Mesodermal cell (in vitro differentiated cells): ENCODE results near the gene SCRT2.
"Not testable (repeated sequence)": the region's sequence is repeated elsewhere in the genome, so short reads cannot be mapped to it uniquely, and the experiment has no call there.

Source experiments
- H3K27ac ChIP-seq: 2 replicates; pipeline ENCODE4 v1.7.0; 2013; ENCODE audit warnings: mild to moderate bottlenecking, low read depth, low read length, moderate library complexity; ENCODE audit not compliant: severe bottlenecking
- H3K36me3 ChIP-seq: 2 replicates; pipeline ENCODE4 v1.7.1; 2013; ENCODE audit warnings: mild to moderate bottlenecking, low read length, moderate library complexity; ENCODE audit not compliant: control insufficient read depth, insufficient read depth
- H3K4me1 ChIP-seq: one replicate; pipeline ENCODE4 v1.7.1; 2013; ENCODE audit warnings: mild to moderate bottlenecking, low read length; ENCODE audit not compliant: insufficient read depth, control insufficient read depth, poor library complexity, severe bottlenecking
- H3K4me3 ChIP-seq: 2 replicates; pipeline ENCODE4 v1.7.0; 2013; ENCODE audit warnings: low read length, control low read depth, mild to moderate bottlenecking; ENCODE audit not compliant: insufficient read depth, poor library complexity, severe bottlenecking; ENCODE audit errors: extremely low read depth
- H3K9me3 ChIP-seq: 2 replicates; pipeline ENCODE4 v1.7.1; 2013; ENCODE audit warnings: mild to moderate bottlenecking, low read length, moderate library complexity; ENCODE audit not compliant: control insufficient read depth
- WGBS, 2 experiments: methylation state at CpG; one replicate each; pipeline ENCODE4 v1.1.5; 2013; ENCODE audit warnings: missing lambda C conversion rate in 2 of 2; ENCODE audit not compliant: insufficient coverage in 2 of 2; 5-methylcytosine and 5-hydroxymethylcytosine counted together

Gene SCRT2

DNA sequence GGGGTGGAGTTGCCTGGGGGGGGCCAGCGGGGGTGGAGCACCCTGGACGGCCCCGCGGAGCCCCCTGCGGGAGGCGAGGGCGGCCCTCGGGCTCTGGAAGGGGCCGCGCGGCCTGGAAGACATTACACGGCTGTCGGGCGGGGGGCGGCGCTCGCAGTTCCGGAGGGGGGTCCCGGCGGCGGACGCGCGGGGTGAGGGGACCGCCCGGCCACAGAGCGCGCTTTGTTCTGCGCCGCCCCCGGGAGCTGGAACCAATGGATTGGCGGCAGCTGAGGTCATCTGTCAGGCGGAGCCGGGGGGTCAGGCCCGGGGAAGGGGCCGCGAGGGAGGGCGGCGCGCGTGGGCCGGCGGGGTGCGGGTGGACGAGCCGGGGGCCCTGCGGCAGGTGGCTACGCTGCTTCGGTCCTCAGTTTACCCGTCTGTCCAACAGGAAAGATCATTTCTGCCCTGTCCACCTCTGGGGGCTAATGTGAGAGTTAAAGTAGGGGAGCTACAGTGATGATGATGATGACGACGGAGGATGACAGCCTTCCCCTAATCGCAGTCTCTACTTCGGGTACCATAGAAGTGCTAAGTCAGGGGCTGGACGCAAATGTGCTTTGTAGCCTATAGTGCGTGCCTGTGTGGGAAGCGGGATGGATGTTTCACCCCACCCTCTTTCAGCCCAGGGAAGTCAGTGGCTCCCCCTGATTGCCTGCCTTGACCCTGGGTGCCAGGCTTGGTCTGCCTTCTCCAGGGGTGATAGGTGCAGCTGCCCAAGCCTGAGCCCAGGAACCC, 33.0 kb downstream of the SCRT2 start:
- WGBS, 2 experiments = 31 to 35% methylated on average over 32 to 42 of the region's 57 CpGs
- Histone ChIP-seq H3K27ac (no peak overlapping the region), H3K9me3 (no peaks in the 10 kb centered on the region), H3K4me3 (no peak overlapping the region), H3K4me1 (peaks cover 14% of the 10 kb centered on the region), H3K36me3 (peaks cover 11% of the 10 kb centered on the region)

DNA sequence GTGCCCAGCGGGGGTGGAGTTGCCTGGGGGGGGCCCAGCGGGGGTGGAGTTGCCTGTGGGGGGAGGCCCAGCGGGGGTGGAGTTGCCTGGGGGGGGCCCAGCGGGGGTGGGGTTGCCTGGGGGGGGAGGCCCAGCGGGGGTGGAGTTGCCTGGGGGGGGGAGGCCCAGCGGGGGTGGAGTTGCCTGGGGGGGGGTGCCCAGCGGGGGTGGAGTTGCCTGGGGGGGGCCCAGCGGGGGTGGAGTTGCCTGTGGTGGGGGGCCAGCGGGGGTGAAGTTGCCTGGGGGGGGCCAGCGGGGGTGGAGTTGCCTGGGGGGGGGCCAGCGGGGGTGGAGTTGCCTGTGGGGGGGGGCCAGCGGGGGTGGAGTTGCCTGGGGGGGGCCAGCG, 33.6 kb downstream of the SCRT2 start:
- WGBS, 2 experiments = no CpG with 5 or more reads among the region's 13 CpGs
- H3K27ac ChIP-seq, H3K36me3 ChIP-seq, H3K9me3 ChIP-seq, H3K4me3 ChIP-seq: not testable (repeated sequence)
- H3K4me1 ChIP-seq = peaks cover 14% of the 10 kb centered on the region

DNA sequence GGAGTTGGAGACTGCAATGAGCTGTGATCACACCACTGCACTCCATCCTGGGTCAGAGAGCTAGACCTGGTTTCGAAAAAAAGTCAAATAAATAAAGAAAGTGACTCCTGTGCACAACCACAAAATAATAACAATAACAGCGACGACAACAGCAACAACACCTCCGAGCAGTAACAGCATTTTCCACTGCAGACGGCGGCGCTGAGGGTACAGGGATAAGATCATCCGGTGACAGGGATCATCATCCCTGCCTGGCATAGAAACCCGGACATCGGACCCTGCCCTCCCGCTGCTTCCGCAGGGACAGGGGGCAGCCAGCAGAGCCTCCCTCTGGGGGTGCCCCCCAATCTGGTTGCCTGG, 34.1 kb downstream of the SCRT2 start:
- 53 to 63% methylated on average over 8 to 9 of the region's 12 CpGs for WGBS, 2 experiments
- Histone ChIP-seq H3K36me3 (peaks cover under 1% of the 10 kb centered on the region), H3K27ac (no peak overlapping the region), H3K4me1 (peaks cover 14% of the 10 kb centered on the region), H3K4me3 (no peak overlapping the region), H3K9me3 (no peaks in the 10 kb centered on the region)

DNA sequence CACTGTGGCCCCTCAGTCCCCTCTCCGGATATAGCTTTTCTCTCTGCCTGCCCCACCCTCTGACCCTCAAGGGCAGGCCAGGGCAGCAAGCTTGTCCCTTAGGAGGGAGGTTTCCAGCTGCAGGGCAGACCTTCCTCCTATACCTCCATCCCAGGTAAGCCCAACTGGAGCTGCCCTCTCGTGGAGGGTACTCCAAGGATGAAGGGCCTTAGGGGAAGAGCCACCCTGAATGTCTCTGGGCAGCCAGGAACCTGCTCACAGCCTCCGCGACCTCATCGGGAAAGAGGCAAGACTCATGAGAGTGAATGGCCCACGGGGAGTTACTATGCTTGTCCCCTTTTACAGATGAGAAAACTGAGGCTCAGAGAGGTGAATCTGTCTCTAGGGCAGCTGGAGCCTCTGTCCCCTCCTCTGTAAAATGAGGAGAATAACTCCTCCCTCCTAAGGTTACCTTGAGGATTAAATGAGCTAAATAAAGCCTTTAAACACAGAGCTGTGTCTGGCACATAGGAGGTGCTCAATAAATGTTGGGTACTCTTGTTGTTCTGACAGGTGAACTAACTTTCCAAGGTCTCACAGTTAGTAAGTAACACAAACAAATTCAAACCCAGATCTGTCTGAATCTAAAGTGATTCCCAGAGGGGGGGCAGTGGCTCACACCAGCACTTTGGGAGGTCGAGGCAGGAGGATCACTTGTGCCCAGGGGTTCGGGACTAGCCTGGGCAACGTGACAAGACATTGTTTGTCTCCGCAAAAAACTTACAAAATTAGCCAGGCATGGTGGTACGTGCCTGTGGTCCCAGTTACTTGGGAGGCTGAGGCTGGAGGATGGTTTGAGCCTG, 34.7 kb downstream of the SCRT2 start:
- WGBS, 2 experiments = 65 to 67% methylated on average over 10 of the region's 11 CpGs
- H3K9me3 ChIP-seq = no peaks in the 10 kb centered on the region
- H3K36me3 ChIP-seq = no peaks in the 10 kb centered on the region
- H3K4me3 ChIP-seq = no peak overlapping the region
- no peak overlapping the region for H3K27ac ChIP-seq
- peaks cover 9% of the 10 kb centered on the region for H3K4me1 ChIP-seq

DNA sequence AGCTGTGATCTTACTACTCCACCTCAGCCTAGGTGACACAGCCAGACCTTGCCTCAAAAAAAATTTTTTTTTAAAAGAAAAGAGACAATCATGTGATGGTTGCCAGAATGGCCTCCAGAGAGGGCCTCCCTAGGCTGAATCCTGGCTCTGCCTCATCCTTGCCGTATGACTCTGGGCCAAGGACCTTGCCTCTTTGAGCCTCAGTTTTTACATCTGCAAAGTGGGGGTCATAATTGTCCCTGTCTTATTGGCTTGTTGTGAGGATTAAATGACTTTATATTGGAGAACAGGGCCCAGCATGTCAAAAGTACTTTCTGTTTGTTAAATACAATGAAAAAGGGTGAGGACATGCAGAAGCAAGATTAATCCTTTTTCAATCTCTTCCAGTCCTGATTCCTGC, 37.0 kb downstream of the SCRT2 start:
- H3K9me3 ChIP-seq = no peaks in the 10 kb centered on the region
- no peak overlapping the region for H3K4me3 ChIP-seq
- WGBS, 2 experiments = 100% methylated on average over 1 of the region's 1 CpG
- H3K4me1 ChIP-seq = no peaks in the 10 kb centered on the region
- H3K36me3 ChIP-seq = no peaks in the 10 kb centered on the region
- H3K27ac ChIP-seq = no peak overlapping the region

DNA sequence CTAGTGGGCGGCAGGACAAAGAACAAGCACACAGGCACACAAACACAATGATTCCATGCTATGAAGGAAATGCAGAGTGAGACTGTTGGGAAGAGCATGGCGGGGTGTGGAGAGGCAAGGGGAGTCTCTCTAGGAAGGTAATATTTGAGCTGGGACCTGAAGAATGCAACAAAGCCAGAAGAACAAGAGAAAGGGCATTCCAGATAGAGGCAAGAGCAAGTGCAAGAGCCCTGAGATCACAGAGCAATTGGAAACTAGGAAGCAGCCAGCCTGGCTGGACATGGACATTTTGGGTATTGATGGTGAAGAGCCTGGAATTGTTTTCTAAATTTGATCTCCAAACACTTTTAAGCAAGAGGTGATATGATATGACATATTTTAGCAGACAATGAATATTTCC, 38.0 kb downstream of the SCRT2 start:
- Histone ChIP-seq H3K9me3 (no peaks in the 10 kb centered on the region), H3K27ac (no peak overlapping the region)
- WGBS, 2 experiments = 80% methylated on average over 1 of the region's 2 CpGs; no CpG with 5 or more reads in 1 of the 2 experiments

DNA sequence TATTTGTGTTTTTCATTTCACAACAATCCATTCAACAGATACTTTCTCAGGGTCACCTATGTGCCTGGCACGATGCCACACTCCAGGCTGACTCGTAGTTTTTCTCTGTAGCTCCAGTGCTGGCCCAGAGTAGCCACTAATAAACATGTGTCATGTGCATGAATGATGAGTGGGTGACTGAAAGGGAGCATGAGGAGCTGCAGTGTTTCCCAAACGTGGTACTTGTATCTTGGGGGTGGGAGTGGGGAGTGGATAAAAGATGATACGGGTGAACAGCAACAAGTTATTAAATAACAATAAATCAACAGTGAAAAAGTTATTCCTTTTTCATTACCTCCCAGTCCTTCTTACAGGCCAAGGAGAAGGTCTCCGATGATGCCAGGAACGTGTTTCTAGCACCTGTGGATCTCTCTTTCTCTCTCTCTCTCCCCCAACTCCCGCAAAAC, 39.7 kb downstream of the SCRT2 start:
- Histone ChIP-seq H3K4me1 (no peaks in the 10 kb centered on the region), H3K27ac (no peak overlapping the region), H3K9me3 (no peaks in the 10 kb centered on the region), H3K4me3 (no peak overlapping the region), H3K36me3 (no peaks in the 10 kb centered on the region)
- WGBS, 2 experiments = 88 to 90% methylated on average over 3 to 4 of the region's 7 CpGs

More for the DNA sequence above, 38.0 kb downstream of the SCRT2 start:
- H3K36me3 ChIP-seq = no peaks in the 10 kb centered on the region
- H3K4me3 ChIP-seq = no peak overlapping the region
- H3K4me1 ChIP-seq = no peaks in the 10 kb centered on the region

DNA sequence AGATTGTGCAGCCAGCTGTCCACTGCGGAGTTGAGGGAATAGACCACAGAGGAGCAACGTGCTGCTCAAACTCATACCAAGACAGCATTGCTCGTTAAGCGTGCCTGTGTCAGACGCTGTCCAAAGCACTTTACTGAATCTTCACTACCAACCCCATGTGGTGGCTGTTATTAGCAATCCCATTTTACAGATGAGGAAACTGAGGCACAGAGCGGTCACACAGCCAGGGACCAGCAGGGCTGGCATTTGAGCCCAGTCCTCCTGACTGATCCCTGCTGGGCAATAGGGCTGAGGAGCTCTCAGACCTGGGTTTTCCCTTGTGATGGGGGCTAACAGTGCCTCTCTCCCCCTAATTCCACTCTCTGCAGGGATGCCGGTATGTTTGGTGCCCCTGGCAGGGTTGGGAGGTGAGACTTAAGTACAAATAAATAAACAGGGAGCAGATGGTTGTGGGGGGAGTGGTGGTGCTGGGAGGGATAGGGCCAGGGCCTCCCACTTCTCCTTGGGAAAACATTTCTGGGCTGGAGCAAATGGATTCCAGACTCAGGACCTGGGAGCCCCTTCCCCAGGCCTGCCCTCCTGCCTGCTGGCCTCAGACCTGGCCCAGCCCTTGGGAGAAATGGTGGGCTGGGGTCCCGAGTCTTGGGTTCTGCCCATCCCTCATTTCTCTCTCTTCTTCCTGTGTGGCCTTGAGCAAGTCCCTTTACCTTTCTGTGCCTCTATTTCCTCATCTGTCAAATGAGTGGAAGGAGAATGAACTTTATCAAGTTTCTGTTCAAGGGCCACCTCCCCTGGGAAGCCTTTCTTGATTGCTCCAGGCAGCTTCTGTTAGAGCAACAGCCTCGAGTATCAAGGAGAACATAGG, 40.3 kb downstream of the SCRT2 start:
- Histone ChIP-seq H3K4me1 (no peaks in the 10 kb centered on the region), H3K36me3 (no peaks in the 10 kb centered on the region), H3K9me3 (no peaks in the 10 kb centered on the region), H3K4me3 (no peak overlapping the region), H3K27ac (no peak overlapping the region)
- 84 to 91% methylated on average over 7 to 8 of the region's 9 CpGs for WGBS, 2 experiments

DNA sequence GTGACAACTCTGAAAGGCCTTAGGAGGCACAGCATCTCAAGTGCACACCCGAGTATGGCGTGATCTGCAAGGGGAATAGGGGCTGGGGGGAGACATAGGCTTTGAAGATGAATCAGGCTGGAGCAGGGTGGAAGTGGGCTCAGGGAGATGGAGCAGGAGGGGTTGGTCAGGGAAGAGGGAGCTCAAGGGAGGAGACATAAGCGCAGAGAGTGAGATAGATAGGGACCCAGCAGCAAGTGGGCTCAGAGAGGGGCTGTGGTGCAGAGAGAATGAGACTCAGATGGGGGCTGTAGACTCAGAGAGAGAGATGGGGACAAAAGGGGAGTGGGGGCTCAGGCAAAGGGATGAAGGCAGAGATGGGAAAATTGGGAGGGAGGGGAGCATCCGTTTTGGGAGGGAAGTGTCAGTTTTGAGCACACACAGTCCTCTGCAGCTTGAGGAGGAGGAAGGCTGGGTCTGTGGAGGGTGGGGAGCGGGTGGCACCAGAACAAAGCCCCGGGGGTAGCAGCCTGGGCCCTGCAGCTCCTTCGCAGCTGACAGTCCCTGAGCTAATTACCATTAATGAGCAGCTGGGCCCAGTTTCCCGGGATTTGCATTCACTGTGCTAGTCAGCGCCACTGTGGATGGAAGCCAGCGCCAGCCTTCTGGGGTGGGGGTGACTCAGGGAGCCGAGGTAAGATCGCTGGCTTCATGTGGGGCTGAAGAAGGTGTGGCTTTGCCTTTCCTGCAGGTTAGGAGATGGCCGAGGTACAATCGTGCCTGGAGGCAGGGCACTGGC, 41.3 kb downstream of the SCRT2 start:
- H3K4me3 ChIP-seq = no peak overlapping the region
- no peak overlapping the region for H3K27ac ChIP-seq
- no peaks in the 10 kb centered on the region for H3K36me3 ChIP-seq
- H3K9me3 ChIP-seq = no peaks in the 10 kb centered on the region
- no peaks in the 10 kb centered on the region for H3K4me1 ChIP-seq
- WGBS, 2 experiments = 62% methylated on average over 10 to 14 of the region's 14 CpGs

DNA sequence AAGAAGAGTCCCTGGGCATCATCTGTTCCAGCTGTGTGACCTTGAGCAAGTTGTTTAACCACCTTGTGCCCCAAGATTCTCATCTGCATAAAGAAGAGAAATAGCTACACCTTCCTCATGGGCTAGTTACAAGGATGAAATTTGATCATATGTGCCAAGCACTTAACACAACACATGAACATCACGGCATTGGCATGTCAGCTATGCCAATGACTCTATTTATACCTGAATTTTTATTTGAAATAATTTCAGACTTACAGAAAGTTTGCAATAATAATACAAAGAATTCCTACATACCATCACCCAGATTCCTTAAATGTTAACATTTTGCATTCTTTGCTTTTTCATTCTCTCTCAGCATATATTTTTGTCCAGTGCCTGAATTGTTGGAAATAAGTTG, 44.5 kb downstream of the SCRT2 start:
- WGBS, 2 experiments = 71% methylated on average over 1 of the region's 1 CpG; no CpG with 5 or more reads in 1 of the 2 experiments
- H3K4me1 ChIP-seq = no peaks in the 10 kb centered on the region

More for the DNA sequence above, 44.5 kb downstream of the SCRT2 start:
- Histone ChIP-seq H3K36me3 (no peaks in the 10 kb centered on the region), H3K4me3 (no peak overlapping the region), H3K27ac (no peak overlapping the region), H3K9me3 (no peaks in the 10 kb centered on the region)
